HG03159 (cell line): ENCODE data around the gene DGKZ.

Experiments used
- ATAC-seq: cut with Tn5 transposase; IDR thresholded peaks from one replicate; pipeline ENCODE4 v1.9.1; 2021; ENCODE audit warnings: mild to moderate bottlenecking, moderate library complexity; ENCODE audit not compliant: unreplicated experiment

DGKZ gene

DNA sequence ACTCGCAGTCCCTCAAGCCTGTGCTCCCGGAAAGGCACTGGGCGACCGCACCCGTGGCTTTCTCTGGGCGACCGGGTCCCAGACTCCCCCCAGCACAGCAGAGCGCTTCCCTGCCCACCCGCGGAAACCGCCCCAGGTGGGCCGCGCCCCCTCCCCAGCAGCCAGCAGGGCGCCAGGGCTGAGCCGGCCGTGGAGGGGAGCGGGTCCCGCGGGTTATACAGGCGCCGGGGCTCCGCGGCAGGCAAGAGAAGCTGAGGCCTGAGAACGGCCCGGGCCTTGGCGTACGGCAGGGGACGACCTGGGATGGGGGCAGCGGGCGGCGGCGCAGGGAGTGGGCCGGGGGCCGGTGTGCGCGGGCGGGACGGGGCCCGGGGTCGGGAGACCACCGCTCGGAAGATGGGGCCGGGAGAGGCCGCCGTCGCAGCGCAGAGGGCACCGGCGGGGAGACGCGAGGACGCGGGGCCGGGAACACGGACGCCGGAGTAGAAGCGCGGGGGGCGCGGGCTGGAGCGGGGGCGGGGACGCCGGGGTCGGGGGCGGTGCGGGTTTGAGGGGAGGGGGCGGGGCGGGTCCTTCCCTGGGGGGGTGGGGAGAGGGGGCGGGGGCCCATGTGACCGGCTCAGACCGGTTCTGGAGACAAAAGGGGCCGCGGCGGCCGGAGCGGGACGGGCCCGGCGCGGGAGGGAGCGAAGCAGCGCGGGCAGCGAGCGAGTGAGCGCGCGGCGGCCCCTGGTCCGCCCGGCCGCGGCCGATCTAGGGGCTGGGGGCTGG lies 34.0 kb downstream of the DGKZ start, which contains the start of gene MDK:
MDK (plus strand) TSS at position 622 of the 771 bp plus-strand sequence. CDS start 389 bp downstream, outside the sequence.
- ATAC-seq: no peak

- no peak for ATAC-seq
Measured at GRCh38 chr11:46381819-46382645, 34.8 kb downstream of the DGKZ start.

- no peak for ATAC-seq
Measured at GRCh38 chr11:46382646-46383403, 35.6 kb downstream of the DGKZ start.

DNA sequence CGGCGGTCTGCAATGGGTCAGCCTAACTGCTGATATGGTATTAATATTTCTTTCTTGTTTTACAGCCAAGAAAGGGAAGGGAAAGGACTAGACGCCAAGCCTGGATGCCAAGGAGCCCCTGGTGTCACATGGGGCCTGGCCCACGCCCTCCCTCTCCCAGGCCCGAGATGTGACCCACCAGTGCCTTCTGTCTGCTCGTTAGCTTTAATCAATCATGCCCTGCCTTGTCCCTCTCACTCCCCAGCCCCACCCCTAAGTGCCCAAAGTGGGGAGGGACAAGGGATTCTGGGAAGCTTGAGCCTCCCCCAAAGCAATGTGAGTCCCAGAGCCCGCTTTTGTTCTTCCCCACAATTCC lies 36.1 kb downstream of the DGKZ start:
- no peak for ATAC-seq

GRCh38 chr11:46383974-46384701 lies 36.9 kb downstream of the DGKZ start:
- ATAC-seq: no peak

DNA sequence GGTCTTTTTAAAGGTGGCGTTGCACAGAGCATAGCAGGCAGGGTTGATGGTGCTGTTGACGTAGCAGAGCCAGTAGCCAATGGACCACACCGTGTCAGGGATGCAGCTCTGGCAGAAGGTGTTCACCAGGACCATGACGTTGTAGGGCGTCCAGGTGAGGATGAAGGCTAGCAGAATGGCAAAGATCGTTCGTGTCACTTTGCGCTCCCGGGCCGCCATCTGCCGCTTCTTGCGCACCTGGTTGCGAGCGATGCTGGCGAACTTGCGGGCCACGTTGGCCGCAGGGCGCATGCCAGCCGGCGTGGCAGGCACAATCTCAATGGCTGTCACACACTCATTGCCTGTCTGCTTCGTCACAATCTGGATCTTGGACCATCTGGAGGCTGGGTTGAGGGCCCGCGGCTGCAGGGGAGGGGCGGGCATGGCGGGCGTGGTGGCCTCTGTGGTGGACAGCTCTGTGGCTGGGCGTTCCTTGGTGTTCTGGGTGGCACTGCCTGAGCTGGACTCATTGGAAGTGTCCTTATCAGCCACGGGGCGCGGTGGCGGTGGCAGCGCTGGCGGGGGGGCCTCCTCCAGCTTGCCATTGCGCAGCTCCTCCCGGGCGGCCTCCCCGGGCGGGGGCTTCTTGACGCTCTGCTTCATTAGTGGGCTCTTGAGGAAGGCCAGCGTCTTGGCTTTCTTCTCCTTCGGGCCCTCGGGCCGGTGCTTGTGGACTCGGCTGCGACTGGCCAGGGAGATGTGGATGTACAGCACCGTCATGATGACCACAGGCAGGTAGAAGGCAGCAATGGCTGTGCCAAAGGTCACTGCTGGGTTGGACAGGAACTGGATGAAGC lies 38.1 kb downstream of the DGKZ start:
- no peak for ATAC-seq

DNA sequence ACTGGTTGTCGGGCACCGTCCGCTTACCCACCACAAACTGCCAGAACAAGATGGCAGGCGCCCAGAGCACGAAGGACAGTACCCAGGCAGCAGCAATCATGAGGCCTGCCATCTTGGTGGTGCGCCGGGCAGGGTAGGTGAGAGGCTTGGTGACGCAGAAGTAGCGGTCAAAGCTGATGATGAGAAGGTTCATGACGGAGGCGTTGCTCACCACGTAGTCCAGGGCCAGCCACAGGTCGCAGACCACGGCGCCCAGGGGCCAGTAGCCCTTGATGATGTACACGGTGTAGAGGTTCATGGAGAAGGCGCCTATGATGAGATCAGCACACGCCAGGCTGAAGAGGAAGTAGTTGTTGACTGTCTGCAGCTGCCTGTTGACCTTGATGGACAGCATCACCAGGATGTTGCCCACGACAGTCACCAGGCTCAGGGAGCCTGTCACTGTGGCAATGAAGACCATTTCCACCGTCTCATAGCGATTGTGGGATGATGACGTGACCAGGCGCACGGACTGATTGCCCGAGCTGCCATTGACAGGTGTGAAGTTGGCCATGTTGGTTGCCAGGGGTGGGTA lies 38.8 kb downstream of the DGKZ start:
- no peak for ATAC-seq

- ATAC-seq: no peak
Measured at GRCh38 chr11:46386674-46387073, 39.4 kb downstream of the DGKZ start.

DNA sequence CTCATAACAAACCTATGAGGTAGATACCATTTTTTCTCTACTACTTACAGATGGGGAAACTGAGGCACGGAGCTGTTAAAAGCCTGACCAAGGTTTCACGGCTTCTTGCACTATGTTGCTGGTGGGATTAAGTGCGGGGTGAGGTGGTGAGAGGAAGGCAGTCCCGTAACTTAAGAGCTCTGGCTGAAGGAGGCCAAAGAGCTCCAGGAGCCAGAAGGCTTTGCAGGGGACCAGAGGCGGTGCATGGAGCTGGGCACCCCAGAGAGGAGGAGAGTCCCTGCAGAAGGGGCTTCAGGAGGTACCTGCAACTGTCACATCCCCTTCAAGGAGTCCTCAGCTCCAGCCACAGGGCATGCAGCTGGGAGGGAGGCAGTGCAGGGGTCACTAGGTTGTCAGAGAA lies 40.2 kb downstream of the DGKZ start:
- ATAC-seq: no peak

DNA sequence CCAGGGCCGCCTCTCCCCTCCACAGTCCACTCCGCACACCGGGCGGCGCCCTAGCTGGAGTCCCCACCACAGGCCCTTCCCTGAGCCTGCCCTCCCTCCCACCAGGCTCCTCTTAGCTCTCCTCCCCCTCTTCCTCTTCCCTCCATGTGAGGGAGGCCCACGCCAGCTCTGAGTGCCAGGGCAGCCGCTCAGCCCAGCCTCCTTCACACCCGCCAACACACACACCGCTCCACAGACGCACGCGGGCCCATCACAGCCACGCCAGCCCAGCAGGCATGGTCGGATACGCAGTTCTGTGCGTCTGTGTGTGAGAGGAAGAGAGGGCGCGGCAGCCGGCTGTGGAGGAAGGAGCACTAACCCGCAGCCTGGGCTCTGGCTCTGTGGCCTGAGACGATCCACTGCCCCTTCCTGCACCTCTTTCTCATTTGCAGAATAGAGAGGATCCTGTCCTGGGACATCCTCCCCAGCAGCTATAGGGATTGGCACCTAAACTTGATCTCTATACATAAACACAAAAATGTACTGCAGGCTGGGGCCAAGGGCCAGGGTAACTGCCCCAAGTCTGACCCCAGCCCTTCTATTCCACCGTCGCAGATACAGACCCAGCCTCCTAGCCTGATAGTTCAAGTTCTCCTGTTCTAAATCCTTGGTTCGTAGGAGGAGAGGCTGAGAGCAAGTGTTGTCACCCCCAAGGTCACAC lies 40.8 kb downstream of the DGKZ start:
- no peak for ATAC-seq

GRCh38 chr11:46388619-46389449 lies 41.6 kb downstream of the DGKZ start:
- no peak for ATAC-seq

GRCh38 chr11:46389450-46390330 lies 42.4 kb downstream of the DGKZ start:
- no peak for ATAC-seq

GRCh38 chr11:46390331-46391171 lies 43.3 kb downstream of the DGKZ start:
- no peak for ATAC-seq

GRCh38 chr11:46391186-46391577 lies 43.9 kb downstream of the DGKZ start:
- no peak for ATAC-seq

GRCh38 chr11:46391578-46392420 lies 44.5 kb downstream of the DGKZ start, which contains the start of gene CHRM4:
Gene CHRM4, minus strand, starts transcription at chr11:46391776. Its CDS starts 5,219 bp downstream, at chr11:46386557.
- ATAC-seq: no peak
